Neural progenitor cell (in vitro differentiated cells): ENCODE measurements around the gene THG1L.

ENCODE experiments used
- CTCF ChIP-seq: fragments of 200-600 bp; sonication (generic); IDR thresholded peaks from 2 replicates; pipeline ENCODE4 v1.5.1; 2017; ENCODE audit warnings: antibody characterized with exemption, mild to moderate bottlenecking
- EZH2 ChIP-seq: fragments of 200-600 bp; sonication (generic); IDR thresholded peaks from 2 replicates; pipeline ENCODE4 v1.6.1; 2017; ENCODE audit warnings: antibody characterized with exemption, mild to moderate bottlenecking, moderate library complexity

GRCh38 chr5:157714596-157714864, 16.7 kb upstream of the THG1L start:
- TF ChIP-seq CTCF (no peak), EZH2 (no peak)
